Natural killer cell treated with Interleukin-12 subunit alpha and Interleukin-12 subunit beta and Interleukin-15 and Interleukin-18, amount 100 ng/mL, for 72 hours (primary cell): ENCODE measurements around the gene GASK1A. TPM values are rescaled to one million over a fixed set of nuclear protein-coding genes. Genes with fewer than 3 reads are reported as not detected.

ENCODE experiments used
- ATAC-seq, 2 donors: fragments of 150-1000 bp; cut with Tn5 transposase in 1 of 2; sonication (Bioruptor Pico), chemical (Tn5 transposase) in 1 of 2; 2 replicates each; pipeline ENCODE4 v1.10.0; 2021
- DNase-seq: peaks from one replicate; pipeline ENCODE4 v3.0.0; 2022; ENCODE audit warnings: low spot score
- H3K27ac Mint-ChIP-seq, 2 donors: 1 replicate in 1 of 2; 2 replicates in 1 of 2; pipeline ENCODE4 v1.8.0; 2022; ENCODE audit warnings: mixed read lengths in 2 of 2, mild to moderate bottlenecking in 1 of 2, moderate library complexity in 1 of 2
- H3K27me3 Mint-ChIP-seq, 2 donors: 1 replicate in 1 of 2; 2 replicates in 1 of 2; pipeline ENCODE4 v1.8.0; 2022; ENCODE audit warnings: mixed read lengths in 2 of 2
- H3K36me3 Mint-ChIP-seq: one replicate; pipeline ENCODE4 v1.8.0; 2022; ENCODE audit warnings: mixed read lengths
- H3K4me1 Mint-ChIP-seq, 2 donors: 1 replicate in 1 of 2; 2 replicates in 1 of 2; pipeline ENCODE4 v1.8.0; 2022; ENCODE audit warnings: low read depth in 2 of 2, mixed read lengths in 2 of 2, mild to moderate bottlenecking in 1 of 2
- H3K4me3 Mint-ChIP-seq: one replicate; pipeline ENCODE4 v1.8.0; 2022; ENCODE audit warnings: mixed read lengths
- H3K9me3 Mint-ChIP-seq: 2 replicates; pipeline ENCODE4 v1.8.0; 2022; ENCODE audit warnings: mixed read lengths
- total RNA-seq, 2 donors: library from RNA; stranded (reverse); gene quantifications; one replicate each; pipeline ENCODE4 v1.2.3, GENCODE V29; 2022

The GASK1A gene
- total RNA-seq, 2 donors from 2014 or later: 0.29 TPM; not detected in 1

DNA sequence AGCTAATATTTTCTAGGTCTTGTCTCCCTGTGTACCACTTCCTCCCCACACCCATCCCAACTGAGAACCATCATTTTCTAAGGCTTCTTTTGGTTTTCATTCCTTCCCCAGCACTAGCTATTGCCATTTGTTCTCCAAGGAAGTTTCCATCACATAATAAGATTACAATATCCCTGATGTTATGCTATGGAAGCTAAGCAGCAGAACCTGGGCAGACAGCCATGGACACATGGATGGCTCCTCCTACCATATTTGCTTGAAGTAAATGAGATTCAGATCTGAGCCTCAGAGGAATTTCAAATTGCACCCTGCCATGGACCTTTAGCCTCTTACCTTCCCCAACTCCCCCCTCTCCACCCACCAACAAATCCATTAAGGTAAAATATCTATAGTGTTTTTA lies 31.5 kb downstream of the GASK1A start:
- no peaks in the 10 kb centered on the region for H3K36me3 Mint-ChIP-seq

DNA sequence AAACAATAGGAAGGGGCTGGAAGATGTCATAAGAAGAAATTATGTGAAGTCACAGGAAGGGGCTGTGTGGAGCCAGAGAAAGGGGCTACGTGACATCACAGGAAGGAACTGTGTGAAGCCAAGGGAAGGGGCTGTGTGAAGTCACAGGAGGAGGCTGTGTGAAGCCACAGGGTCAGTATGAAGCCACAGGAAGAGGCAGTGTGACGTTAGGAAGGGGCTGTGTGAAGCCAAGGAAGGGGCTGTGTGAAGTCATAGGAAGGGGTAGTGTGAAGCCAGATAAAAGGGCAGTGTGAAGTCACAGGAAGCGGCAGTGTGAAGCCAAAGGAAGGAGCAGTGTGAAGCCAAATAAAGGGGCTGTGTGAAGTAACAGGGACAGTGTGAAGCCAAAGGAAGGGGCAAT lies 32.5 kb downstream of the GASK1A start:
- Mint-ChIP-seq H3K27ac (no peak overlapping the region), H3K4me3 (no peak overlapping the region), H3K9me3 (no peaks in the 10 kb centered on the region), H3K36me3 (no peaks in the 10 kb centered on the region), H3K4me1 (no peaks in the 10 kb centered on the region), H3K27me3 (peaks cover 0 to 2% of the 10 kb centered on the region in 2 donors)
- ATAC-seq (no peak), DNase-seq (no peak)

More for the DNA sequence above, 31.5 kb downstream of the GASK1A start:
- Mint-ChIP-seq H3K27ac (no peak overlapping the region), H3K9me3 (no peaks in the 10 kb centered on the region), H3K27me3 (peaks cover 0 to 6% of the 10 kb centered on the region in 2 donors), H3K4me3 (no peak overlapping the region), H3K4me1 (no peaks in the 10 kb centered on the region)
- DNase-seq: no peak
- no peak for ATAC-seq

DNA sequence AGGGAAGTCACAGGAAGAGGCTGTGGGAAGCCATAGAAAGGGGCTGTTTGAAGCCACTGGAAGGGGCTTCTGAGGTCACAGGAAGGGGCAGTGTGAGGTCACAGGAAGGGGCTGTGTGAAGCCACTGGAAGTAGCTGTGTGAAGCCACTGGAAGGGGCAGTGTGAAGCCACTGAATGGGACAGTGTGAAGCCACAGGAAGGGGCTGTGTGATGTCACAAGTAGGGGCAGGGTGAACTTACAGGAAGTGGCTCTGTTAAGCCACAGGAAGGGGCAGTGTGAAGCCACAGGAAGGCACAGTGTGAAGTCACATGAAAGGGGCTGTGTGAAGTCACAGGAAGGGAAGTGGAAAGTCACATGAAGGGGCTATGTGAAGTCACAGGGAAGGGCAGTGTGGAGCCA lies 33.1 kb downstream of the GASK1A start:
- peaks cover 0 to 2% of the 10 kb centered on the region in 2 donors for H3K27me3 Mint-ChIP-seq
- no peaks in the 10 kb centered on the region for H3K4me1 Mint-ChIP-seq
- H3K36me3 Mint-ChIP-seq: no peaks in the 10 kb centered on the region
- H3K27ac Mint-ChIP-seq: no peak overlapping the region
- no peaks in the 10 kb centered on the region for H3K9me3 Mint-ChIP-seq
- no peak for ATAC-seq
- no peak for DNase-seq
- no peak overlapping the region for H3K4me3 Mint-ChIP-seq

DNA sequence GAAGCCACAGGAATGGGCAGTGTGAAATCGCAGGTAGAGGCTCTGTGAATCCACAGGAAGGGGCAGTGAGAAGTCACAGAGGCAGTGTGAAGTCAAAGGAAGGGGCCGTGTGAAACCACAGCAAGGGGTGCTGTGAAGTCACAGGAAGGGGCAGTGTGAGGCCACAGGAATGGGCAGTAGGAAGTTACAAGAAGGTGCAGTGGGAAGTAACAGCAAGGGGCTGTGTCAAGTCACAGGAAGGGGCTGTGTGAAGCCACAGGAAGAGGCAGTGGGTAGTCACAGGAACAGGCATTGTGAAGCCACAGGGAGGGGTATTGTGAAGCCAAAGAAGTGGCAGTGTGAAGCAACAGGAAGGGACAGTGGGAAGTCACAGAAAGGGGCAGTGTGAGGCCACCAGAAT lies 34.1 kb downstream of the GASK1A start:
- H3K4me3 Mint-ChIP-seq: no peak overlapping the region
- H3K27ac Mint-ChIP-seq: no peak overlapping the region
- H3K27me3 Mint-ChIP-seq: no peaks in the 10 kb centered on the region
- no peaks in the 10 kb centered on the region for H3K36me3 Mint-ChIP-seq
- ATAC-seq (peak in 1 of 2 donors; percentile 22), DNase-seq (no peak)
- H3K9me3 Mint-ChIP-seq: no peaks in the 10 kb centered on the region
- H3K4me1 Mint-ChIP-seq: no peaks in the 10 kb centered on the region

DNA sequence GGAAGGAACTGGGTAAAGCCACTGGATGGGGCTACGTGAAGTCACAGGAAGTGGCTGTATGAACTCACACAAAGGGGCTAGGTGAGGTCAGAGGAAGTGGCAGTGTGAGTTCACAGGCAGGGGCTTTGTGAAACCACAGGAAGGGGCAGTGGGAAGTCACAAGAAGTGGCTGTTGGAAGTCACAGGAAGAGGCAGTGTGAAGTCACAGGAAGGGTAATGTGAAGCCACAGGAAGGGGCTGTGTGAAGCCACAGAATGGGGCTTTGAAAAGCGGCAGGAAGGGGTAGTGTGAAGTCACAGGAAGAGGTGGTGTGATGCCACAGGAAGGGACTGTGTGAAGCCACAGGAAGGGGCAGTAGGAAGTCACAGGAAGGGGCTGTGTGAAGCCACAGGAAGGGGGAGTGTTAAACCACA lies 34.6 kb downstream of the GASK1A start:
- H3K4me3 Mint-ChIP-seq: no peak overlapping the region
- H3K9me3 Mint-ChIP-seq: no peaks in the 10 kb centered on the region
- no peak overlapping the region for H3K27ac Mint-ChIP-seq
- peak; percentile 41 to 56 for ATAC-seq
- DNase-seq: no peak
- H3K27me3 Mint-ChIP-seq: no peaks in the 10 kb centered on the region
- no peaks in the 10 kb centered on the region for H3K4me1 Mint-ChIP-seq
- no peaks in the 10 kb centered on the region for H3K36me3 Mint-ChIP-seq

DNA sequence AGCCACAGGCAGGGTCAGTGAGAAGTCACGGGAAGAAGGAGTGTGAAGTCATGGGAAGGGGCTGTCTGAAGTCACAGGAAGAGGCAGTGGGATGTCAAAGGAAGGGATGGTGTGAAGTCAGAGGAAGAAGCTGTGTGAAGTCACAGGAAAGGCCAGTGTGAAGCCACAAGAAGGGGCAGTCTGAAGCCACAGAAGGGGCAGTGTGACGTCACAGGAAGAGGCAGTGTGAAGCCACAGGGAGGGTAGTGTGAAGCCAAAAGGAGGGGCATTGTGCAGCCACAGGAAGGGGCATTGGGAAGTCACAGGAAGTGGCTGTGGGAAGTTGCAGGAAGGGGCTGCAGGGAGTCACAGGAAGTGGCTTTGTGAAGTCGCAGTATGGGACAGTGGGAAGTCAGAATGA lies 35.1 kb downstream of the GASK1A start:
- peak in 1 of 2 donors; percentile 6 for ATAC-seq
- no peaks in the 10 kb centered on the region for H3K27me3 Mint-ChIP-seq
- H3K9me3 Mint-ChIP-seq: no peaks in the 10 kb centered on the region
- H3K4me3 Mint-ChIP-seq: no peak overlapping the region
- DNase-seq: no peak
- no peak overlapping the region for H3K27ac Mint-ChIP-seq
- H3K36me3 Mint-ChIP-seq: peaks cover 4% of the 10 kb centered on the region
- no peaks in the 10 kb centered on the region for H3K4me1 Mint-ChIP-seq

DNA sequence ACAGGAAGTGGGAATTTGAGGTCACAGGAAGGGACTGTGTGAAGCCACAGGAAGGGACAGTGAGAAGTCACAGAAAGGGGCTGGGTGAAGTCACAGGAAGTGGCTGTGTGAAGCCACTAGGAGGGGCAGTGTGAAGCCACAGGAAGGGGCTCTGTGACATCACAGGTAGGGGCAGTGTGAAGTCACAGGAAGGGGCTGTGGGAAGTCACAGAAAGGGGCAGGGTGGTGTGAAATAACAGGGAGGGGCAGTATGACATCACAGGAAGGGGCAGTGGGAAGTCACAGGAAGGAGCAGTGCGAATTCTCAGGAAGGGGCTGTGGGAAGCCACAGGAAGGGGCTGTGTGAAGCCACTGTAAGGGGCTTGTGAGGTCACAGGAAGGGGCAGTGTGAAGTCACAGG lies 35.8 kb downstream of the GASK1A start:
- no peaks in the 10 kb centered on the region for H3K9me3 Mint-ChIP-seq
- H3K4me3 Mint-ChIP-seq: no peak overlapping the region
- H3K36me3 Mint-ChIP-seq: peaks cover 4% of the 10 kb centered on the region
- no peak overlapping the region for H3K27ac Mint-ChIP-seq
- H3K4me1 Mint-ChIP-seq: no peaks in the 10 kb centered on the region
- ATAC-seq: no peak
- DNase-seq: no peak
- no peaks in the 10 kb centered on the region for H3K27me3 Mint-ChIP-seq

DNA sequence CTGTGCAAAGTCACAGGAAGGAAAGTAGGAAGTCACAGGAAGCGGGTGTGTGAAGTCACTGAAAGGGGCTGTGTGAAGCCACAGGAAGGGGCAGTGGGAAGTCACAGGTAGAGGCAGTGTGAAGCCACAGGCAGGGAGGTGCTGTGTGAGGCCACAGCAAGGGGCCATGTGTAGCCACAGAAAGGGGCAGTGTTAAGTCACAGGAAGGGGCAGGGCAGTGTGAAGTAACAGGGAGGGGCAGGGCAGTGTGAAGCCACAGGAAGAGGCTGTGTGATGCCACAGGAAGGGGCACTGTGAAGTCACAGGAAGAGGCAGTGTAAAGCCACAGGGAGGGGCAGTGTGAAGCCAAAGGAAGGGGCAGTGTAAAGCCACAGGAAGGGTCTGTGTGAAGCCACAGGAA lies 36.5 kb downstream of the GASK1A start:
- no peak overlapping the region for H3K27ac Mint-ChIP-seq
- DNase-seq: no peak
- peaks cover 4% of the 10 kb centered on the region for H3K36me3 Mint-ChIP-seq
- peak; percentile 34 to 48 for ATAC-seq
- H3K4me3 Mint-ChIP-seq: no peak overlapping the region
- H3K4me1 Mint-ChIP-seq: peaks cover 0 to 1% of the 10 kb centered on the region in 2 donors
- no peaks in the 10 kb centered on the region for H3K27me3 Mint-ChIP-seq
- H3K9me3 Mint-ChIP-seq: no peaks in the 10 kb centered on the region

DNA sequence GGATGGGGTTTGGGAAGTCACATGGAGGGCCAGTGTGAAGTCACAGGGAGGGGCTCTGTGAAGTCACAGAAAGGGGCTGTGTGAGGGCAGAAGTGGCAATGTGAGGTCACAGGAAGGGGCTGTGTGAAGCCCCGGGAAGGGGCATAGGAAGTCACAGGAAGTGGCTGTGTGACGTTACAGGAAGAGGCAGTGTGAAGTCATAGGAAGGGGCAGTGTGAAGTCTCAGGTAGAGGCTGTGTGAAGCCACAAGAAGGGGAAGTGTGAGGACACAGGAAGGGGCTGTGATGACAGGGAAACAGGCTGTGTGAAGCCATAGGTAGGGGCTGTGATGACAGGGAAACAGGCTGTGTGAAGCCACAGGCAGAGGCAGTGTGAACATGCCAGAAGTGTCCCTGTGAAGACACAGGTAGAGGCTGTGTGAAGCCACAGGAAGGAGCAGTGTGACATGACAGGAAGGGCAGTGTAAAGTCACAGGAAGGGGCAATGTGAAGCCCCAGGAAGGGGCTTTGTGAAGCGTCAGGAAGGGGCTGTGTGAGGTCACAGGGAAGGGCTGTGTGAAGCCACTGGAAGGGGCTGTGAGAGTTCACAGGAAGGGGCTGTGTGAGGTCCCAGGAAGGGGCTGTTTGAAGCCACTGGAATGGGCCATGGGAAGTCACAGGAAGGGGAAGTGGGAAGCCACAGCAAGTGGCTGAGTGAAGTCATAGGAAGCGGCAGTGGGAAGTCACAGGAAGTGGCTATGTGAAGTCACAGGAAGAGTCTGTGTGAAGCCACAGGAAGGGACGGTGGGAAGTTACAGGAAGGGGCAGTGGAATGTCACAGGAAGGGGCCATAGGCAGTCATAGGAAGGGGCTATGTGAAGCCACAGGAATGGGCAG lies 37.1 kb downstream of the GASK1A start:
- Mint-ChIP-seq H3K4me1 (peaks cover 2 to 7% of the 10 kb centered on the region in 2 donors), H3K9me3 (no peaks in the 10 kb centered on the region), H3K27ac (no peak overlapping the region), H3K36me3 (peaks cover 4% of the 10 kb centered on the region), H3K27me3 (no peaks in the 10 kb centered on the region), H3K4me3 (no peak overlapping the region)
- ATAC-seq (peak in 1 of 2 donors; percentile 22), DNase-seq (no peak)

DNA sequence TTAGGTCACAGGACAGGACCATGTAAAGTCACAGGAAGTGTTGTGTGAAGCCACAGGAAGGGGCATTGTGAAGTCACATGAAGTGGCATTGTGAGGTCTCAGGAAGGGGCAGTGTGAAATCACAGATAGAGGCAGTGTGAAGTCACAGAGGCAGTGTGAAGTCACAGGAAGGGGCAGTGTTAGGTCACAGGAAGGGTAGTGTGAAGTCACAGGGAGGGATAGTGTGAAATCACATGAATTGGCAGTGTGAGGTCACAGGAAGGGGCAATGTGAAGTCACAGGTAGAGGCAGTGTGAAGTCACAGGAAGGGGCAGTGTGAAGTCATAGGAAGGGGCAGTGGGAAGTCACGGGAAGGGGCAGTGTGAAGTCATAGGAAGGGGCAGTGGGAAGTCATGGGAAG lies 37.9 kb downstream of the GASK1A start:
- peaks cover 4% of the 10 kb centered on the region for H3K36me3 Mint-ChIP-seq

DNA sequence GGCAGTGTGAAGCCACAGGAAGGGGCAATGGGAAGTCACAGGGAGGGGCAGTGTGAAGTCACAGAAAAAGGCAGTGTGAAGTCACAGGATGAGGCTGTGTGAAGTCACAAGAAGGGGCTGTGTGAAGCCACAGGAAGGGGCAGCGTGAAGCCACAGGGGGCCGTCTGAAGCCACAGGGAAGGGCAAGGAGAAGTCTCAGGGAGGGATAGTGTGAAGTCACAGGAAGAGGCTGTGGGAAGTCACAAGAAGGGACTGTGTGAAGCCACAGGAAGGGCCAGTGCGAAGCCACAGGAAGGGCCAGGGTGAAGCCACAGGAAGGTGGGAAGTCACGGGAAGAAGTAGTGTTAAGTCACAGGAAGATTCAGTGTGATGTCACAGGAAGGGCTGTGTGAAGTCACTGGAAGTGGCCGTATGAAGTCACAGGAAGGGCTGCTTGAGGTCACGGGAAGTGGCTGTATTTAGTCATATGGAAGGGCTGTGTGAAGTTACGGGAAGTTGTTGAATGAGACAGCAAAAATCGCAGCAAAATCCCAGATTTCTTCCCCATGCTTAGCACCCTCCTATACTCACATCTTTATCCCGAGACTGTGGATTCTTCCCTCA lies 38.6 kb downstream of the GASK1A start:
- DNase-seq: no peak
- Mint-ChIP-seq H3K4me3 (no peak overlapping the region), H3K9me3 (no peaks in the 10 kb centered on the region), H3K27me3 (no peaks in the 10 kb centered on the region), H3K36me3 (peaks cover 4% of the 10 kb centered on the region), H3K27ac (no peak overlapping the region), H3K4me1 (peaks cover 14 to 19% of the 10 kb centered on the region in 2 donors)
- no peak for ATAC-seq

More for the DNA sequence above, 37.9 kb downstream of the GASK1A start:
- no peaks in the 10 kb centered on the region for H3K9me3 Mint-ChIP-seq
- ATAC-seq: no peak
- no peaks in the 10 kb centered on the region for H3K27me3 Mint-ChIP-seq
- H3K27ac Mint-ChIP-seq: no peak overlapping the region
- H3K4me1 Mint-ChIP-seq: peaks cover 7 to 14% of the 10 kb centered on the region in 2 donors
- H3K4me3 Mint-ChIP-seq: no peak overlapping the region
- DNase-seq: no peak

DNA sequence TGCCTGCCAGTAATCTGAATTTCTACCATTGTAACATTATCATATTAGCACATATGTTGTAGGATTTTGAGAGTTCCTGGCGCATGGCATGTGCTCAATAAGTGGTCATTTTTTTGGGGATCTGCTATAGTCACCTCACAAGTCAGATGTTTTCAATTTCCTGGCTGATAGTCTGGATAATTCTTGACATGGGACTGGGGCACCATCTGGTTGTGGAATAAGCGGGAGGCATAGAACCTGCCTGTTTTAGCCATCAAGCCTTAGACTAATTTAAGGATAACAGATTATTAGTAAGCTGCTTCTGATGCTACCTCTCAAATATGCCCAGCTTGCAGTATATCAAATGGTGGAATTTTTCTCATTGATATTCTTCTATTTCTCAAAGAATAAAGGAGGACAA lies 39.1 kb downstream of the GASK1A start:
- Mint-ChIP-seq H3K4me3 (no peak overlapping the region), H3K27me3 (no peaks in the 10 kb centered on the region), H3K36me3 (peaks cover 4% of the 10 kb centered on the region), H3K4me1 (peaks cover 20 to 24% of the 10 kb centered on the region in 2 donors), H3K27ac (no peak overlapping the region), H3K9me3 (no peaks in the 10 kb centered on the region)
- ATAC-seq (no peak), DNase-seq (no peak)

DNA sequence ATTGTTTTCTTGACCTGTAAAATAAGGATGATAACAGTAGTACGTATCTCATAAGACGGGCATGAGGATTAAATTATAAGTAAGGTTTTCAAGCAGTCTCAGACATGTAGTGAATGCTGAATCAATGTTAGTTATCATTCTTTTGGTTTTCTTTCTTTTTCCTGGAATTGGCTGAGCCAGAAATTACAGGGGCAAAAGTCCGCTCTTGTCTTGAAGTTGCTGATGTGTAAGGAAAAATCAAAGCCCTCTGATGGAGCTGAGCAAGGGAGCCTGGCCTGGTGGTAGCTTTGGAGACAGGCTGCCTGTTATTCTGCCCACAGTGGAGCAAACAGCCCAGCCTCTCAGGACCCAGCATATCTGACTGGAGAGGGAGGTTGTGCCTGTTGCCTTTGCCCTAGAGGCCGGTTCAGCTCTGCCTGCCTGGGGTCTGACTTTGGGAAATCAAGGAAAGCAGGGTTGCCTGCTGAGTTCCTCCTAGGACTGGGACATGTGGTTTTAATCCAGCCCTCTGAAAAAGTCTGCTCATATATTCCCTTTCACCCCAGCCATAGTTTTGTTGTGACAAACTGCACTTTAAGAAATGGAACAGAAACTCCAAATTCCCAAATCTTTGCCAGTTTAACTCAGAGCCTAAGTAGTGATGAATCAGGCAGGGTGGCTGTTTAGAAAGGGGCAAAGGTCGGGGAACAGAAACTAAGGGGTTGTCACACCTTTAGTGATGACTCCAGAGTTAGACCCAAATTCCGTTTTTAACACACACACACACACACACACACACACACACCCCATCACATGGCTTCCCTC lies 40.1 kb downstream of the GASK1A start:
- Mint-ChIP-seq H3K9me3 (no peaks in the 10 kb centered on the region), H3K4me1 (peaks cover 29 to 34% of the 10 kb centered on the region in 2 donors), H3K4me3 (no peak overlapping the region), H3K27ac (peak overlapping the region in 1 of 2 donors; percentile 53), H3K36me3 (peaks cover 4% of the 10 kb centered on the region), H3K27me3 (no peaks in the 10 kb centered on the region)
- no peak for DNase-seq
- ATAC-seq: no peak

DNA sequence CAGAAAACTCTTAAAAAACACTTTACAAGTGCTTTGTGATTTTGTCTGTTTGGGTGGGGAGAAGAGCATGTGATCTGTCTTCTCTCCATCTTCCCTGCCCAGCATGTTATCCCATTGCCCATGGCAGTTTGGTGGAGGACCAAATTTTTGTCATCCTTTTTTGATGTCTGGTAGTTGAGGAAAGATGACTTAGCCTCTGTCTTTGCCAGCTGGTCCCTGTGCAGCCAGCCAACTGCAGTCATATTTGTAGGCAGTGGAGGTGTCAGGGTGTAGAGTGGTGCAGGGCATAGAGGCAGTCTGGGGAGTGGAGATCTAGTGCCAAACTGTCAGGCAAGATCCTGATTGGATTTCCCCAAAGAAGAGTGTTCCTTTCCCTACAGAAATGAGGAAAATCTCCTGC lies 40.7 kb downstream of the GASK1A start:
- Mint-ChIP-seq H3K4me3 (no peak overlapping the region), H3K27ac (no peak overlapping the region), H3K9me3 (no peaks in the 10 kb centered on the region), H3K27me3 (no peaks in the 10 kb centered on the region), H3K4me1 (peaks cover 35 to 40% of the 10 kb centered on the region in 2 donors), H3K36me3 (peaks cover 4% of the 10 kb centered on the region)
- ATAC-seq: no peak
- no peak for DNase-seq
